NT2/D1 (cell line): ENCODE results near the gene FUT1.

Experiments
- SUZ12 ChIP-seq: IDR thresholded peaks from 2 replicates; pipeline ENCODE4 v1.6.1; 2011; ENCODE audit not compliant: insufficient read length, insufficient read depth; ENCODE audit errors: extremely low read depth
- YY1 ChIP-seq: IDR thresholded peaks from 2 replicates; pipeline ENCODE4 v1.6.1; 2011; ENCODE audit not compliant: insufficient read length, insufficient read depth
- ZNF274 ChIP-seq: IDR thresholded peaks from 2 replicates; pipeline ENCODE4 v1.6.1; 2011; ENCODE audit warnings: mild to moderate bottlenecking, low read depth, low read length

DNA sequence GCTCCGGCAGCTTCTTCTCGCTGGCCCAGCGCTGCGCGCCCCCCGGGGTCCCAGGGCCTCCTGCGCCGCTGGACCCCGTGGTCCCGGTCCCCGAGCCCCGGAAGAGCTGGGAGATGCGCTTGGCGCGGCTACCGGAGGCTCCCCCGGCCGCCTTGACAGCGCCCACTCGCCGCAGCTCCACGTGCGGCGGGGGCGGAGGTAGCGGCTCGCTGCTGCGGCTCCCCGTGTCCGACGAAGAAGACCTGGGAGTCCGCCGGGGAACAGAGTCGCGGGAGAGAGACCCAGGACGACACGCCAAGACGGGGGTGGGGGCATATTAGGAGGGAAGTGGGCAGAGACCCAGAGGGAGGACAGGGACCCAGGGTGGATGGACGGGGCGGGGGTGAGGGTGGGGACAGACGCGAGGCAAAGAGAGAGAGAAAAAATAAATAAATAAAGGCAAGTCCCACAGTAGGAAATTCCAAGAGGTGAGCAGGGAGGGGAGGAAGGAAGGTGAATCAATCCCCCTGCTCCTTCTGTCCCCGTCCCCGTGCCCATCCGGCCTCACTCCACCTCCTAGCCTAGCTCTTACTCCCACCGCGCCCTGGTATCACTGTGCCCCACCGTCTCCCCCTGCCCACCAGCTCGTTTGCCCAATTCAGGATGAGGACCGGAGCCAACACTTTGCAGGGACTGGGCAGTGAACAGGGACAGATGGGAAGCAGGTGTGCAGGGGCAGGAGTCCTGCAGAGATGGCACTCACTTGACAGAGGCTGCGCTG lies 12.9 kb downstream of the FUT1 start:
- no peak for TF ChIP-seq SUZ12
- no peak for TF ChIP-seq ZNF274
- TF ChIP-seq YY1, result no peak
